ENCODE results near the gene CCT2.

Gene CCT2

DNA sequence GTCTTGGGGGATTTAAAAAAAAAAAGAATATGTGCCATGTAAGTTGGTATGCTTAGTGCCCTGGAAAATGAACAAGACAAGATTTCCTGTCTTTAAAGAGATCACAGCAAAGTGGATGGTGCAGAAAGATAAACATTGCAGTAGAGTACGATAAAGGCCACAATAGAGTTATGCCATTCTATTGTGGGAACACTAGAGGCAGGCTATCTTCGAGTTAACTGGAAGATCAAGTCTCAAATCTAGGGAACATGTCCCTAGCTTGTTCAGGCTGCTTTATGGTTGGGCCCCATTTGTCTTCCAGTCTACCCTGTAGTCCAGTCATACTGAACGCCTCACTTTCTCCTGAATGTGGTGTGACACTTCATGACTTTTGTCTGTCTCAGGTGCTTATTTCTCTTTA lies 18.7 kb upstream of the CCT2 start:
- Histone ChIP-seq H3K36me3 (ENCODE audit: control insufficient read depth, insufficient read depth, low read length) (no peaks in the 10 kb centered on the region), H3K9me3 (ENCODE audit: control insufficient read depth, low read length) (no peaks in the 10 kb centered on the region), H3K27me3 (ENCODE audit: control insufficient read depth, insufficient read depth, low read length) (no peaks in the 10 kb centered on the region), H3K9ac (ENCODE audit: low read length) (no peak overlapping the region), H3K4me1 (ENCODE audit: control insufficient read depth, insufficient read depth, low read length) (no peaks in the 10 kb centered on the region), H3K4me3 (ENCODE audit: low read length) (no peak overlapping the region)

DNA sequence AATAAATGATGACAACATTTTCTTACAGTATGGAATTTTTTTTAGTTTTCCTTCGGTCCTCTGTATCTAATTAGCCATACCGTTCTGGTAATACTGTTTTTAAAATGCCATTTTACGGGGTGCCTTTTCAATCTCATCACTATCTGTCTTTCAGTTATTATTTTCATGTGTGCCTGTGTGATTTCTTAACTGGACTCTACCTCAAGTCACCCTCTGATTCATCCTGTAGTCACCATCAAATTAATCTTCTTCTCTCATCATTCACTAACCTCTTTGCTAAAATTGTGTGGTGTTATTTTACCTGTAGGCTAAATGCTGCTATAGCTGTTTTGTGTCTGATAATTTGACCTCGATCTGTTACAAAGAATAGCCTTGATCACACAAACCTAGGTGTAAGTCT lies 16.0 kb upstream of the CCT2 start:
- Histone ChIP-seq H3K9me3 (ENCODE audit: control insufficient read depth, low read length) (no peaks in the 10 kb centered on the region), H3K27me3 (ENCODE audit: control insufficient read depth, insufficient read depth, low read length) (no peaks in the 10 kb centered on the region), H3K9ac (ENCODE audit: low read length) (no peak overlapping the region), H3K4me1 (ENCODE audit: control insufficient read depth, insufficient read depth, low read length) (no peaks in the 10 kb centered on the region), H3K4me3 (ENCODE audit: low read length) (no peak overlapping the region), H3K36me3 (ENCODE audit: control insufficient read depth, insufficient read depth, low read length) (no peaks in the 10 kb centered on the region)

DNA sequence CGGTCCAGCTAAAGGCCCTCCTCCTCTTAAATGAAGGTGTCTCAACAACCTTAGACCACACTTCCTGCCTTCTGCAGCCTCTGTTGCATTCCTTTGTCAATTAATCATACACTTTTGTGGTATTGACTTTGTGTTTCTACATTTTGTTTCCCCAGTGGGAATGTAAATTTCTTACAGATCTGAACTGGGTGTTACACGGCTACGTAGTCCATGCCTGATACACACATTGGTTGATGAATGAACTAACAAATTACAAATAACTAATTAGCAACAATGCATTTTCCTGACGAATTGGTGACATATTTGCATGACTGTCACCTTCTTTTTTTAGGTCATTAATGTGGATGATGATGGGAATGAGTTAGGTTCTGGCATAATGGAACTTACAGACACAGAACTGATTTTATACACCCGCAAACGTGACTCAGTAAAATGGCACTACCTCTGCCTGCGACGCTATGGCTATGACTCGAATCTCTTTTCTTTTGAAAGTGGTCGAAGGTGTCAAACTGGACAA lies 15.2 kb upstream of the CCT2 start:
- H3K36me3 ChIP-seq (ENCODE audit: control insufficient read depth, insufficient read depth, low read length): no peaks in the 10 kb centered on the region
- H3K4me1 ChIP-seq (ENCODE audit: control insufficient read depth, insufficient read depth, low read length): no peaks in the 10 kb centered on the region
- no peaks in the 10 kb centered on the region for H3K27me3 ChIP-seq (ENCODE audit: control insufficient read depth, insufficient read depth, low read length)
- H3K9me3 ChIP-seq (ENCODE audit: control insufficient read depth, low read length): no peaks in the 10 kb centered on the region
- H3K4me3 ChIP-seq (ENCODE audit: low read length): no peak overlapping the region
- no peak overlapping the region for H3K9ac ChIP-seq (ENCODE audit: low read length)

DNA sequence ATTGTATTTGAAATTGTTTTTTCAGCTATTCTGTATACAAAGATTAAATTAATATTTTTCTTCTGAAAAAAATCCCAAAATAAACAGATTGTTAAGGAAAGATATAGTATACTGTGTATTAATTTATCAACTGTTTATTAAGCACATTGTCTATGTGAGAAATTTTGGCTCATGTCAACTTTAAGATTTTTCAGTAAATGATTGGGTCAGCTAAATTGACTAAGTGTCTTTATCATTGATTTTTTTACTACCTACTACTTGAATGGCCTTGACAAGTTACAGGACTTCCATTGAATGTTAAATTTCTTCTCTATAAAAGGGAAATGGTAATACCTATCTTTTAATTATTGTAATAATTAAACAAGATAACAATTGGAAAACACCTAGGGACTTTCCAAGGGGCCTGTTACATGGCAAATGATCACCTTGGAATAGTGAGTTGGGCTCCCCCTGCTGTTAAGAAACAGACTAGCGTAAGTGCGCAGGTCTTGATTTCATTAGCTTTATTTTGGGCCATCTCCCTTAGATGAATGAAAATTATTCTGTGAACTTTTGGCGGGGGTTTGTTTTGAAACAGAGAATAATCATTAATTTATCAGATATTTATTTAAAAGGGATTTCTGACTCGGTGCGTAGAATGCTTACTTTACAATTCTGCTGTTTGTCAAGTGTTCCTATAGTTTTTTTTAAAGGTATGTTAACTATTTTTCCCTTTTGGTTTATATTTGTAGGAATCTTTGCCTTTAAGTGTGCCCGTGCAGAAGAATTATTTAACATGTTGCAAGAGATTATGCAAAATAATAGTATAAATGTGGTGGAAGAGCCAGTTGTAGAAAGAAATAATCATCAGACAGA lies 14.5 kb upstream of the CCT2 start:
- H3K36me3 ChIP-seq (ENCODE audit: control insufficient read depth, insufficient read depth, low read length): no peaks in the 10 kb centered on the region
- H3K9me3 ChIP-seq (ENCODE audit: control insufficient read depth, low read length): no peaks in the 10 kb centered on the region

DNA sequence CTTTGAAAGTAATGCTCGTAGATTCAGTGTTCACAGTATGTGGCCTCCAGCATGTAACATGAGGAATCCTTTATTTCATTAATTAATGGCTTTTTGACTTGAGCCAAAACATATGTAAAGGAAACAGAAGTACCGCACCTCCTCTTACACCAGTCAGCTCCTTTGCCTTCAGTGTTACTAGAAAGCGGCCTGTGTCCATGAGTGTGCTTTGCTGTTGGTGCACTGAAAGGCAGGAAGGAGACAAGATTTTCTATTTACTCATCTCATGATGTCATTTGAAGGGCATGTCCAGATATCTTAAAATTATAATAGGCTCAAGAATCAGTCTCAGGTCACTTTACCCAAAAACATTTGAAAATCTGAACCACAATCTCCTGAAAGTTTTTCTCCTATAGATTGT lies 9.9 kb upstream of the CCT2 start:
- H3K27me3 ChIP-seq (ENCODE audit: control insufficient read depth, insufficient read depth, low read length): no peaks in the 10 kb centered on the region
- no peaks in the 10 kb centered on the region for H3K9me3 ChIP-seq (ENCODE audit: control insufficient read depth, low read length)
- no peaks in the 10 kb centered on the region for H3K4me1 ChIP-seq (ENCODE audit: control insufficient read depth, insufficient read depth, low read length)
- no peak overlapping the region for H3K4me3 ChIP-seq (ENCODE audit: low read length)
- H3K9ac ChIP-seq (ENCODE audit: low read length): no peak overlapping the region
- no peaks in the 10 kb centered on the region for H3K36me3 ChIP-seq (ENCODE audit: control insufficient read depth, insufficient read depth, low read length)

More for the DNA sequence above, 14.5 kb upstream of the CCT2 start:
- no peak overlapping the region for H3K9ac ChIP-seq (ENCODE audit: low read length)
- no peaks in the 10 kb centered on the region for H3K4me1 ChIP-seq (ENCODE audit: control insufficient read depth, insufficient read depth, low read length)
- no peak overlapping the region for H3K4me3 ChIP-seq (ENCODE audit: low read length)
- H3K27me3 ChIP-seq (ENCODE audit: control insufficient read depth, insufficient read depth, low read length): no peaks in the 10 kb centered on the region

DNA sequence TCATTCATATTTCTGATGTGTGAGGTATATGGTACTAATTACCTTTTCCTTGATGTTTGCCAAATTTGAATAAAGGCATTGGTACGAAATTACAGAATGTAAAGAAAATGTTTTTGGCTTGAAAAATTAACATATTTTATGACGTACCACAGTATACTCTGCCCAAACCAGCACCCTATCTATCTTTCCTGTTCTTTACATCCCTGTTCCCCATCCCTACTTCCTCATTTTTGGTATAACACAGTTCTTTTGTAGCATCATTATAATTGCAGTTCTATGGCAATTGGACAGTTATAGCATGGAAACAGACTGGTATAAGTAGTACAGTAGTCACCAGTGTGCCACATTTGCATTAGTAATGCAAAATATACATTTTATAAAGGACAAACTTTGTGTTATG lies 7.0 kb upstream of the CCT2 start:
- H3K36me3 ChIP-seq (ENCODE audit: control insufficient read depth, insufficient read depth, low read length): no peaks in the 10 kb centered on the region
- H3K9ac ChIP-seq (ENCODE audit: low read length): no peak overlapping the region
- H3K9me3 ChIP-seq (ENCODE audit: control insufficient read depth, low read length): no peaks in the 10 kb centered on the region
- H3K4me3 ChIP-seq (ENCODE audit: low read length): no peak overlapping the region
- no peaks in the 10 kb centered on the region for H3K4me1 ChIP-seq (ENCODE audit: control insufficient read depth, insufficient read depth, low read length)
- H3K27me3 ChIP-seq (ENCODE audit: control insufficient read depth, insufficient read depth, low read length): no peaks in the 10 kb centered on the region

DNA sequence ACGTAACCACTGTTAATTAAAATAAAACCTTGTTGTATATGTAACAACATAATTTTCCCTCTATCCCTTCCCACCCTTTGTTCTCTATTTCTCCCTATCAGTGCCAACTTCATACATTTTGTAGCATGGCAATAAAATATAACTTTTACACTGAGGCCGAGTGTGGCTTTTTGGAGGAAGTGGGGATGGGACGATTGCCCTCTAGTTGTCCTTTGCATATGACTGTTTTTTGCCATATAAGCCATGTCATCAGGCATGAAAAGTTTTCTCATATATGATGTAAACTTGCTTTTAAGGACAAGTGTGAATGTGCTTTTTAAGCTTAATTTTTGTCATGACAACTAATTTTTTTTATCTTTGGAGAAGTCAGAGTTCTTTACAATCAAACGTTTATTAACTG lies 6.2 kb upstream of the CCT2 start:
- Histone ChIP-seq H3K36me3 (ENCODE audit: control insufficient read depth, insufficient read depth, low read length) (no peaks in the 10 kb centered on the region), H3K4me3 (ENCODE audit: low read length) (no peak overlapping the region)

DNA sequence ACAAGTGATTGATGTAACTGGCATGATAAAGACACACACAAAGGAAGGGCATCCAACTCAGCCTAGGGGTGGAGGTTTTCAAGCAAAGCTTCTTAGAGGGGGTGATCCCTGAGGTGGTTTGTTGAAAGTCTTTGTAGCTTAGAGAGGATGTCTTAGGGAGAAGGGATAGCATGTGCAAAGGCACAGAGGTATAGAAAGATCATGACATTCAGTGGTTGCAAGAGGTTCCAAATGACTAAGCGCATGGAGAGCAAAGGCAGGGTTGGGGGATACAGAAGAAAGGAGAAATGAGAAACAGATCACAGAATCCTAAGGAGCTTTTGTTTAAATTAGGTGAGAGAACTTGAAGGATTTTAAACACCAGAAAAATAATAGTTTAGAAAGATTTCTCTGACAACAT lies 5.2 kb upstream of the CCT2 start:
- Histone ChIP-seq H3K27me3 (ENCODE audit: control insufficient read depth, insufficient read depth, low read length) (no peaks in the 10 kb centered on the region), H3K4me1 (ENCODE audit: control insufficient read depth, insufficient read depth, low read length) (no peaks in the 10 kb centered on the region), H3K4me3 (ENCODE audit: low read length) (no peak overlapping the region), H3K9ac (ENCODE audit: low read length) (no peak overlapping the region), H3K36me3 (ENCODE audit: control insufficient read depth, insufficient read depth, low read length) (no peaks in the 10 kb centered on the region), H3K9me3 (ENCODE audit: control insufficient read depth, low read length) (no peaks in the 10 kb centered on the region)

More for the DNA sequence above, 6.2 kb upstream of the CCT2 start:
- Histone ChIP-seq H3K9ac (ENCODE audit: low read length) (no peak overlapping the region), H3K27me3 (ENCODE audit: control insufficient read depth, insufficient read depth, low read length) (no peaks in the 10 kb centered on the region), H3K4me1 (ENCODE audit: control insufficient read depth, insufficient read depth, low read length) (no peaks in the 10 kb centered on the region), H3K9me3 (ENCODE audit: control insufficient read depth, low read length) (no peaks in the 10 kb centered on the region)

DNA sequence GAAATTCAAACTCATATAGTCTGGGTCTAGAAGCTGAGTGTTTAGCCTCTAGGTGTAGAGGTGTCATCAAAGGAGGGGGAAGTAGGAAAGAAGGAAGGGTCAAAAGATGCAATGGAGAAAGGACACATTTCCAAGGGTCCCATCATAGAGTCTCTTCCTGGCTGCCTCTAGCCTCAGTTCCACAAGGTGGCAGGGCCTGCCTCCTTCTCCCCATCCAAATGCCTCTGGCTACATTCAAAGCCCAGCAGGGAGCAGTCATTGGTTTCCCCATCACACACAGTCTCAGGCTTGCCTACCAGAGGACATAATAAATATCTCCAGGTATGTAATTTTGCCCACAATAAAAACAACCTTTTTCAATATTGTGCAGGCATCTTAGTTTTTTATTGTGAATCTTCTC lies 2.1 kb upstream of the CCT2 start:
- Histone ChIP-seq H3K9me3 (ENCODE audit: control insufficient read depth, low read length) (no peaks in the 10 kb centered on the region), H3K9ac (ENCODE audit: low read length) (no peak overlapping the region), H3K4me3 (ENCODE audit: low read length) (no peak overlapping the region), H3K4me1 (ENCODE audit: control insufficient read depth, insufficient read depth, low read length) (no peaks in the 10 kb centered on the region), H3K27me3 (ENCODE audit: control insufficient read depth, insufficient read depth, low read length) (no peaks in the 10 kb centered on the region), H3K36me3 (ENCODE audit: control insufficient read depth, insufficient read depth, low read length) (no peaks in the 10 kb centered on the region)

DNA sequence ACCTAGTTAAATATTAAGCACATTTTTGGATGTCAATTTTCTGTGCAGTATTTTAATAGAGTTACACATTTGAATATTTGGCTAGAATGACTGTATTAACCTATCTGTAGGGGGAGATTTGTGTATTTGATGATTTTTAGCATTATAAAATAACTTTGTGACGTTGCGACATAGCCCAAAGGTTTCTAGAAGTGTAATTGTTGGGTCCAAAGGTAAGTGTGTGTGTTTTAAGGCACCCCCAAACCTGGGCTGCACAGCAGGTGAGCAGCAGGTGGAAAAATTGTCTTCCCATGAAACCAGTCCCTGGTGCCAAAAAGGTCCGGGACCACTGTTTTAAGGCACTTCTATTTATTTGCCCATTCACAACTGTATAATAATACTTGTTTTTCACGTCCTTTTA lies 3.3 kb downstream of the CCT2 start:
- H3K9me3 ChIP-seq (ENCODE audit: control insufficient read depth, low read length): no peaks in the 10 kb centered on the region
- no peaks in the 10 kb centered on the region for H3K36me3 ChIP-seq (ENCODE audit: control insufficient read depth, insufficient read depth, low read length)

DNA sequence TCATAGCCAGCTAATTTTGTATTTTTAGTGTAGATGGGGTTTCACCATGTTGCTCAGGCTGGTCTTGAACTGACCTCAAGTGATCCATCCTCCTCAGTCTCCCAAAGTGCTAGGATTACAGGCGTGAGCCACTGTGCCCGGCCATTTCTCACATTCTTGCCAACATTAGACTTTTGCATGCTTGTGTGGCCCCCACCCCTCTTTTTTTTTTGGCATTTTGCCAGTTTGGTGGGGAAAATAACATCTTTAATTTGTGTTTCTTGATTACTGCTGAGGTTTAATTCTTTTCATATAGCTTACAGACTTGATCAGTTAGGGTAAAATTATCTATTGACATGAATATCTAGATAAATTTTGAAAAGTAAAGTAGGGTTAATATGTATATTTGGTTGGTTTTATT lies 3.8 kb downstream of the CCT2 start:
- H3K9me3 ChIP-seq (ENCODE audit: control insufficient read depth, low read length): no peaks in the 10 kb centered on the region
- no peaks in the 10 kb centered on the region for H3K36me3 ChIP-seq (ENCODE audit: control insufficient read depth, insufficient read depth, low read length)
- H3K4me1 ChIP-seq (ENCODE audit: control insufficient read depth, insufficient read depth, low read length): no peaks in the 10 kb centered on the region
- H3K27me3 ChIP-seq (ENCODE audit: control insufficient read depth, insufficient read depth, low read length): no peaks in the 10 kb centered on the region
- no peak overlapping the region for H3K9ac ChIP-seq (ENCODE audit: low read length)
- no peak overlapping the region for H3K4me3 ChIP-seq (ENCODE audit: low read length)

More for the DNA sequence above, 3.3 kb downstream of the CCT2 start:
- Histone ChIP-seq H3K4me3 (ENCODE audit: low read length) (no peak overlapping the region), H3K27me3 (ENCODE audit: control insufficient read depth, insufficient read depth, low read length) (no peaks in the 10 kb centered on the region), H3K9ac (ENCODE audit: low read length) (no peak overlapping the region), H3K4me1 (ENCODE audit: control insufficient read depth, insufficient read depth, low read length) (no peaks in the 10 kb centered on the region)

DNA sequence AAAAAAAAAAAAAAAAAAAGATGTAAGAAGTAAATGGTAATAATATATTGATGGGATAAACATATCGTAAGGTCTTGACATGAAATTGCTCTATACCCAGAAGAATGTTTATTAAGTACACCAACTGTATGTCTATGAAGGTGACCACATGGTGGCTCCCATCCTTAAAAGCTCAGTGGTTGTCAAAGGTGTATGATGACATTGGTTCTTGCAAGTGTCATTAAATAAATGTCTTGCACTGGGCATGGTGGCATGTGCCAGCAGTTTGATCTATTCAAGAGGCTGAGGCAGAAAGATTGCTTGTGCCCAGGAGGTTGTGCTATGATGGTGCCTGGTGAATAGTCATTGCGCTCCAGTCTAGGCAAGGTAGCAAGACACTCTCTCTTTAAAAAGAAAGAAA lies 10.4 kb downstream of the CCT2 start:
- H3K36me3 ChIP-seq (ENCODE audit: control insufficient read depth, insufficient read depth, low read length): peaks cover 2% of the 10 kb centered on the region
- H3K27me3 ChIP-seq (ENCODE audit: control insufficient read depth, insufficient read depth, low read length): no peaks in the 10 kb centered on the region
- H3K9ac ChIP-seq (ENCODE audit: low read length): no peak overlapping the region
- H3K9me3 ChIP-seq (ENCODE audit: control insufficient read depth, low read length): no peaks in the 10 kb centered on the region
- H3K4me3 ChIP-seq (ENCODE audit: low read length): no peak overlapping the region
- H3K4me1 ChIP-seq (ENCODE audit: control insufficient read depth, insufficient read depth, low read length): no peaks in the 10 kb centered on the region

All from mucosa of stomach (tissue), 1 donor.